H1 (cell line): ENCODE results near the gene DOCK1. TPM values are rescaled to one million over a fixed set of nuclear protein-coding genes. Genes with fewer than 3 reads are reported as not detected.

Experiments used
- CTCF ChIA-PET: fragments of 300-600 bp; sonication (Branson Sonifier 250); formaldehyde crosslinking; loops from one replicate; lab custom pipeline; 2021; ENCODE audit not compliant: partially characterized antibody; lab: Charles Lee
- POLR2A ChIA-PET: fragments of 300-600 bp; sonication (Branson Sonifier 250); formaldehyde crosslinking; loops from one replicate; lab custom pipeline; 2021; ENCODE audit warnings: inconsistent platforms; ENCODE audit not compliant: partially characterized antibody; lab: Charles Lee
- DNase-seq, 2 experiments: peaks; one replicate each; pipeline versions ENCODE4 v3.0.0 to v3.0.0-alpha.2; 2010 to 2022; ENCODE audit warnings: low spot score in 2 of 2, low read depth in 1 of 2, mixed read lengths in 1 of 2
- FAIRE-seq: peaks from 2 replicates; lab custom pipeline; 2011; peaks lifted over from hg19 to GRCh38; lab: Jason Lieb, UNC
- H2AFZ ChIP-seq: 2 replicates; pipeline ENCODE4 v1.8.1; 2012; ENCODE audit warnings: low read length, inconsistent platforms
- H2AK5ac ChIP-seq: 2 replicates; pipeline ENCODE4 v1.6.1; 2013; ENCODE audit warnings: low read depth, low read length
- H2BK120ac ChIP-seq: replicated peaks from 2 replicates; pipeline ENCODE3; 2013; ENCODE audit warnings: low read depth, low read length, inconsistent platforms
- H2BK12ac ChIP-seq: 2 replicates; pipeline ENCODE4 v1.6.1; 2013; ENCODE audit warnings: low read depth, low read length
- H2BK15ac ChIP-seq: 2 replicates; pipeline ENCODE4 v1.6.1; 2013; ENCODE audit warnings: low read length
- H2BK20ac ChIP-seq: 2 replicates; pipeline ENCODE4 v1.6.1; 2013; ENCODE audit warnings: low read length
- H2BK5ac ChIP-seq: 2 replicates; pipeline ENCODE4 v1.6.1; 2013; ENCODE audit warnings: low read depth, low read length
- H3K14ac ChIP-seq: 2 replicates; pipeline ENCODE4 v1.6.1; 2013; ENCODE audit warnings: inconsistent platforms; ENCODE audit not compliant: insufficient read length
- H3K18ac ChIP-seq: 2 replicates; pipeline ENCODE4 v1.6.1; 2013; ENCODE audit warnings: low read length; ENCODE audit errors: extremely low read depth
- H3K23ac ChIP-seq: 2 replicates; pipeline ENCODE4 v1.6.1; 2013; ENCODE audit warnings: inconsistent platforms; ENCODE audit not compliant: insufficient read length
- H3K23me2 ChIP-seq: 2 replicates; pipeline ENCODE4 v1.6.1; 2013; ENCODE audit warnings: low read depth, low read length
- H3K27ac ChIP-seq: 2 replicates; pipeline ENCODE4 v1.6.1; 2011; ENCODE audit warnings: low read depth, low read length, inconsistent platforms
- H3K27me3 ChIP-seq, 4 experiments: replicated peaks in 1 of 4; 1 replicate in 1 of 4; 2 replicates in 3 of 4; pipeline versions ENCODE4 v1.6.1 to v1.8.1; 2011 to 2013; ENCODE audit warnings: low read length in 3 of 4, mild to moderate bottlenecking in 3 of 4, inconsistent platforms in 2 of 4, mixed read lengths in 2 of 4, moderate library complexity in 1 of 4; ENCODE audit not compliant: control insufficient read depth in 3 of 4, insufficient read depth in 3 of 4; ENCODE audit errors: extremely low read depth in 1 of 4
- H3K36me3 ChIP-seq, 4 experiments: 2 replicates each; pipeline versions ENCODE4 v1.6.1 to v1.8.1; 2011 to 2013; ENCODE audit warnings: mild to moderate bottlenecking in 4 of 4, low read length in 3 of 4, moderate library complexity in 2 of 4, control low read depth in 1 of 4, inconsistent platforms in 1 of 4; ENCODE audit not compliant: insufficient read depth in 4 of 4, control insufficient read depth in 2 of 4
- H3K4ac ChIP-seq: replicated peaks from 2 replicates; pipeline ENCODE3; 2013; ENCODE audit warnings: low read length, low read depth, mixed read lengths, inconsistent platforms; ENCODE audit not compliant: insufficient read length
- H3K4me1 ChIP-seq, 4 experiments: replicated peaks in 1 of 4; 1 replicate in 1 of 4; 2 replicates in 3 of 4; pipeline versions ENCODE4 v1.6.1 to v1.8.1; 2011 to 2013; ENCODE audit warnings: low read length in 3 of 4, inconsistent platforms in 2 of 4, mixed read lengths in 1 of 4; ENCODE audit not compliant: insufficient read depth in 4 of 4, control insufficient read depth in 3 of 4
- H3K4me2 ChIP-seq, 2 experiments: 2 replicates each; pipeline versions ENCODE4 v1.6.1 to v1.8.1; 2011 to 2013; ENCODE audit warnings: low read depth in 2 of 2, low read length in 2 of 2, control low read depth in 1 of 2, inconsistent platforms in 1 of 2, mild to moderate bottlenecking in 1 of 2; ENCODE audit not compliant: insufficient read depth in 1 of 2
- H3K4me3 ChIP-seq, 4 experiments: fragments of 200-600, 300-600 bp in 1 of 4; sonication (generic), shearing (Covaris generic), sonication (Bioruptor Twin) in 1 of 4; 2 replicates each; pipeline versions ENCODE4 v1.5.1 to v1.8.1; 2011 to 2016; ENCODE audit warnings: low read length in 4 of 4, low read depth in 3 of 4, control low read depth in 2 of 4, inconsistent platforms in 2 of 4, mild to moderate bottlenecking in 2 of 4, mixed read lengths in 1 of 4, moderate library complexity in 1 of 4; ENCODE audit not compliant: insufficient read depth in 2 of 4; ENCODE audit errors: extremely low read depth in 1 of 4
- H3K56ac ChIP-seq: replicated peaks from 2 replicates; pipeline ENCODE3; 2013; ENCODE audit warnings: low read depth, mild to moderate bottlenecking, mixed read lengths, low read length, inconsistent platforms; ENCODE audit not compliant: insufficient read length
- H3K79me1 ChIP-seq: 2 replicates; pipeline ENCODE4 v1.6.1; 2013; ENCODE audit warnings: low read depth, low read length, control low read depth
- H3K79me2 ChIP-seq, 2 experiments: 2 replicates each; pipeline versions ENCODE4 v1.6.1 to v1.8.1; 2012 to 2013; ENCODE audit warnings: low read length in 2 of 2, mild to moderate bottlenecking in 2 of 2, inconsistent platforms in 1 of 2; ENCODE audit not compliant: insufficient read depth in 2 of 2, control insufficient read depth in 1 of 2
- H3K9ac ChIP-seq, 4 experiments: replicated peaks in 1 of 4; 1 replicate in 1 of 4; 2 replicates in 3 of 4; pipeline versions ENCODE4 v1.6.1 to v1.8.1; 2011 to 2013; ENCODE audit warnings: low read depth in 3 of 4, low read length in 3 of 4, control low read depth in 2 of 4, mild to moderate bottlenecking in 2 of 4, moderate library complexity in 2 of 4, inconsistent platforms in 1 of 4; ENCODE audit errors: extremely low read depth in 1 of 4
- H3K9me3 ChIP-seq, 2 experiments: 2 replicates each; pipeline versions ENCODE4 v1.6.1 to v1.8.1; 2012 to 2013; ENCODE audit warnings: mild to moderate bottlenecking in 2 of 2, moderate library complexity in 2 of 2, control low read depth in 1 of 2, inconsistent platforms in 1 of 2, low read depth in 1 of 2, low read length in 1 of 2, mixed read lengths in 1 of 2; ENCODE audit not compliant: insufficient read depth in 2 of 2
- H4K20me1 ChIP-seq, 2 experiments: replicated peaks in 1 of 2; 2 replicates each; pipeline versions ENCODE3 to v1.8.1; 2011 to 2013; ENCODE audit warnings: inconsistent platforms in 2 of 2, low read length in 2 of 2, mild to moderate bottlenecking in 1 of 2; ENCODE audit not compliant: insufficient read depth in 2 of 2, control insufficient read depth in 1 of 2
- H4K5ac ChIP-seq: 2 replicates; pipeline ENCODE4 v1.6.1; 2013; ENCODE audit warnings: low read length, low read depth, mixed read lengths, inconsistent platforms; ENCODE audit not compliant: insufficient read length
- H4K8ac ChIP-seq: 2 replicates; pipeline ENCODE4 v1.8.0; 2013; ENCODE audit warnings: mild to moderate bottlenecking, moderate library complexity, low read length, inconsistent platforms; ENCODE audit not compliant: insufficient read depth; ENCODE audit errors: extremely low read depth
- H4K91ac ChIP-seq: replicated peaks from 2 replicates; pipeline ENCODE3; 2013; ENCODE audit warnings: low read length, mixed read lengths, inconsistent platforms; ENCODE audit not compliant: insufficient read length
- ASH2L ChIP-seq: fragments of 200-600, 300-600 bp; sonication (generic); IDR thresholded peaks from one replicate; pipeline ENCODE4 v1.7.1; 2017; ENCODE audit warnings: low read length
- CBX5 ChIP-seq: fragments of 300-800, 300-1000 bp; sonication (generic); IDR thresholded peaks from 2 replicates; pipeline ENCODE4 v1.7.1; 2016; ENCODE audit warnings: antibody characterized with exemption, low read length, low read depth
- KDM5A ChIP-seq: fragments of 200-600 bp; IDR thresholded peaks from 2 replicates; pipeline ENCODE4 v1.7.1; 2012; ENCODE audit warnings: mild to moderate bottlenecking, low read length, inconsistent platforms, mixed read lengths
- POLR2A ChIP-seq, 2 experiments: IDR thresholded peaks; 1 replicate in 1 of 2; 2 replicates in 1 of 2; pipeline ENCODE4 v1.6.1; 2011; ENCODE audit warnings: low read depth in 2 of 2, low read length in 2 of 2, mild to moderate bottlenecking in 2 of 2; ENCODE audit errors: control extremely low read depth in 1 of 2
- POLR2AphosphoS5 ChIP-seq: IDR thresholded peaks from 2 replicates; pipeline ENCODE4 v1.6.1; 2011; ENCODE audit warnings: low read depth, low read length
- SP1 ChIP-seq: IDR thresholded peaks from 2 replicates; pipeline ENCODE4 v1.6.1; 2011; ENCODE audit warnings: low read depth, low read length
- SP2 ChIP-seq: IDR thresholded peaks from 2 replicates; pipeline ENCODE4 v1.6.1; 2012; ENCODE audit warnings: mild to moderate bottlenecking, low read length, inconsistent platforms
- SRF ChIP-seq: IDR thresholded peaks from 2 replicates; pipeline ENCODE4 v1.6.1; 2011; ENCODE audit warnings: mild to moderate bottlenecking, low read depth, low read length, moderate library complexity
- TAF1 ChIP-seq: IDR thresholded peaks from 2 replicates; pipeline ENCODE4 v1.6.1; 2011; ENCODE audit warnings: mild to moderate bottlenecking, low read depth, low read length
- TEAD4 ChIP-seq: IDR thresholded peaks from 2 replicates; pipeline ENCODE4 v1.6.1; 2012; ENCODE audit warnings: low read depth, low read length, inconsistent platforms, mixed read lengths
- WGBS, 2 experiments: shearing (Covaris generic) in 1 of 2; methylation state at CpG; one replicate each; pipeline versions ENCODE4 v1.1.6 to v1.1.7; 2013 to 2015; ENCODE audit warnings: low lambda C conversion rate in 2 of 2, mixed read lengths in 2 of 2, inconsistent platforms in 1 of 2, low coverage in 1 of 2, missing lambda C conversion rate in 1 of 2; ENCODE audit not compliant: insufficient replicate concordance in 2 of 2, insufficient coverage in 1 of 2, insufficient read length in 1 of 2; ENCODE audit errors: extremely low coverage in 1 of 2, missing lambda C conversion rate in 1 of 2; 5-methylcytosine and 5-hydroxymethylcytosine counted together
- polyA plus RNA-seq, 7 experiments: library from polyadenylated mRNA; depleted of rRNA in 3 of 7; stranded (reverse) in 5 of 7; unstranded in 2 of 7; fragments of >200 nt in 5 of 7; fragments of 200-250 nt in 2 of 7; gene quantifications; 1 replicate in 5 of 7; 2 replicates in 1 of 7; 4 replicates in 1 of 7; pipeline versions ENCODE4 v1.2.1 to v1.2.3, GENCODE V29; 2011 to 2013; ENCODE audit warnings: missing spikeins in 2 of 7, mixed read lengths in 2 of 7
- total RNA-seq: library from RNA; stranded (reverse); fragmentation: NEBNext Ultra II Directional; extraction: Animal tissue kit (Norgen Biotek cat#: 25700); gene quantifications from 2 replicates; pipeline ENCODE4 v1.2.1, GENCODE V29; 2021

DOCK1 gene
- total and polyA plus RNA-seq, 2 of the 8 experiments (the other 6 are each of a cell fraction or from before 2014, with no cell fraction given), result 11.6 to 53.0 TPM

DNA sequence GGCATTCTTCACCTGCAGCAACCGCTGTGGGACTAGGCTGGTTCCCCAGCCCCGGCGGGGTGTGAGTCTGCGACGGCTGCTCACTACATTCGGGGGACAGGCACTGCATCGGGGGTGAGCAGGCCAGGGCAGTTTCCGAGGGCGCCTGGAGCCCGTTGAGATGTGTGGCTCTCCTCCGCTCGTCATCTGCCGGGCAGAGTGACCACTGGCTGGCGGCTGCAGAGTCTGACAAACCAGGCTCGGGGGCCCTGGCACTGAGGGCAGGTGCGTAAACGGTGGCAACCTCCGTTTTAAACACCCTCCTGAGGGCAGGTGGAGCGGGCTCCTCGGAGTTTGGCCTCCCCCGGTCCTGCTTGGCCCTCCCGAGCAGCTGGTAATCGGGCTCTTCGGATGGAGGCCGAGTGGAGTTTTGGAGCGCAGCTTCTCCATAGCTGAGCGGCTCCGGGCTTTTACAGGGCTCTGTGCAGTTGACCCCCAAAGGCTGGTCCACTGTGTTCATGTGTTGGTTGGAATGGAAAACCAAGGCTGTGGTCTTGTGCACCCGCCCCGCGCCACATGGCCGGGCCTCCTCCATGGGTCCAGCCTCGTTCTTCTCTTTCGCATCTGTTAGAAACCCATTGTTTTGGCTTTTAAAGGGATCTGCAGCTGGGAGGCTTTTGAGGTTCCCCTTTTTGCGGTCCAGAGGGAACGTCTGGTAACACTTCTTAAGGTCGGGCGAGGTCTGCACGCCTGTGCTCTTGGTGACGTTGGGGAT lies 270.3 kb downstream of the DOCK1 start:
- Histone ChIP-seq H2BK15ac (no peak overlapping the region), H2AK5ac (no peak overlapping the region), H2BK20ac (no peak overlapping the region), H3K23me2 (no peaks in the 10 kb centered on the region), H3K79me1 (no peaks in the 10 kb centered on the region; the same call in 1 of the 2 replicates), H3K4me2 (no peak overlapping the region), H3K18ac (no peak overlapping the region), H3K4me1 (no peaks in the 10 kb centered on the region), H3K9me3 (no peaks in the 10 kb centered on the region), H4K20me1 (peaks cover 0 to 3% of the 10 kb centered on the region in 2 experiments), H3K36me3 (no peaks in the 10 kb centered on the region), H3K23ac (no peak overlapping the region), H3K27ac (no peak overlapping the region; the same call in 1 of the 2 replicates), H3K27me3 (no peaks in the 10 kb centered on the region), H3K4ac (no peak overlapping the region), H3K79me2 (no peaks in the 10 kb centered on the region), H3K9ac (no peak overlapping the region), H3K4me3 (no peak overlapping the region), H2AFZ (no peak overlapping the region)
- FAIRE-seq (no peak), DNase-seq (no peak)
- ChIA-PET POLR2A (no interaction called here), CTCF (interaction anchor here (1.0 kb wide), 1 partner anchor 519 kb away, joined by 3 read pairs; no protein-coding TSS in a partner anchor)
- 92% methylated on average over 38 of the region's 40 CpGs; no CpG with 5 or more reads in 1 of the 2 experiments for WGBS, 2 experiments
- TF ChIP-seq POLR2A (IDR thresholded peaks at IDR 0.05; ENCODE audit: control extremely low read depth in 1 of 2, low read depth in 2 of 2, low read length in 2 of 2) (no peak), SRF (no peak), KDM5A (no peak), SP1 (no peak), ASH2L (no peak), SP2 (no peak), POLR2AphosphoS5 (no peak), TAF1 (no peak), CBX5 (no peak), TEAD4 (no peak)
- TF ChIP-seq, all 59 proteins: peak for 0
- Histone ChIP-seq H4K5ac (no peak overlapping the region), H2BK12ac (no peak overlapping the region), H3K56ac (no peak overlapping the region), H2BK120ac (no peak overlapping the region), H3K14ac (no peak overlapping the region), H4K91ac (no peak overlapping the region), H2BK5ac (no peak overlapping the region), H4K8ac (peak overlapping the region; percentile 43; the same call in 1 of the 2 replicates)
